ENCODE results near the gene IGBP1.
"Not testable (repeated sequence)": the region's sequence is repeated elsewhere in the genome, so short reads cannot be mapped to it uniquely, and the experiment has no call there.

The IGBP1 gene

DNA sequence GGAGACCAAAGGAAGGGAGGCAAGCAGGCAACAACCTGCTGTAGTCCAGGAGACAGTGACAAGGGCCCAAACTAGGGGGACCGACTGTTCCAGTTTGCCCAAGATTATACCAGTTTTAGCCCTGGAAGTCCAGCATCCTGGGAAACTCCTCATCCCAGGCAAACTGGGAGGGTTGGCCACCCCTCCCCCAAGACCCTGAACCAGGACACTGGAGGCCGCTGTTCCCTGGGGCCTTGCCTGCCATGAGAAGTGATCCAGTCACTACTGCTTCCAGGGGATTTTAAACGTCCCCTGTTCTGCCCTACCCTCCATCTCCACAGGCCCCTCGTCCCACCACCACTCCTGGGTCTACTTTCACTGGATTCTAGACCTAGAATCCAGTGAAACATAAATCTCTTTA lies 39.7 kb downstream of the IGBP1 start:
- no peaks in the 10 kb centered on the region for H3K9me3 ChIP-seq (ENCODE audit: low read length)
- peaks cover 26% of the 10 kb centered on the region for H3K4me1 ChIP-seq (ENCODE audit: insufficient read depth, low read length)
- no peak overlapping the region for H3K4me3 ChIP-seq (ENCODE audit: low read length)
- no peak overlapping the region for H2AFZ ChIP-seq (ENCODE audit: low read depth, low read length)
- no peaks in the 10 kb centered on the region for H3K27me3 ChIP-seq (ENCODE audit: insufficient read depth, low read length)
- no peaks in the 10 kb centered on the region for H3K36me3 ChIP-seq (ENCODE audit: insufficient read depth, low read length)

DNA sequence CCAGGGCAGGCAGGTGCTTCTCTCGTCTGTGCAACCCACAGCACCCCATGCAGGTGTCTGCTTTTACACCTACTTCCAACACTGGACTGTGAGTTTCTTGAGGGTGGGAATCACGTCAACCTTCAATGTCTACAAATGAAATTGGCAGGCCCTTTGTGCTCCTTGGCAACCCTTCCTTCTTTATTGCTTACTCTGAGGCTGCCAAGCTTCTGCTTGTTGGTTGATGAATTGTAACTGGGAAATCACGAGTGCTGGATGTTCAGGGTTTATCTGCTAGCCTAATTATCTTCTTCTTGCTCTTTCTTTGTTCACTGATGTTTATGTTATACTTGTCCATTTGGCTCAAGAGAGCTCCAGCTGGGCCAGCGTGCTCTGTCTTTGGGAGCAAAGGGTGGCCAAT lies 41.5 kb downstream of the IGBP1 start:
- no peaks in the 10 kb centered on the region for H3K9me3 ChIP-seq (ENCODE audit: low read length)
- H3K4me1 ChIP-seq (ENCODE audit: insufficient read depth, low read length), result peaks cover 24% of the 10 kb centered on the region
- no peaks in the 10 kb centered on the region for H3K27me3 ChIP-seq (ENCODE audit: insufficient read depth, low read length)
- H3K4me3 ChIP-seq (ENCODE audit: low read length), result no peak overlapping the region
- no peak overlapping the region for H2AFZ ChIP-seq (ENCODE audit: low read depth, low read length)
- no peaks in the 10 kb centered on the region for H3K36me3 ChIP-seq (ENCODE audit: insufficient read depth, low read length)

- Histone ChIP-seq H3K9me3 (ENCODE audit: low read length) (no peaks in the 10 kb centered on the region), H3K4me3 (ENCODE audit: low read length) (no peak overlapping the region), H3K36me3 (ENCODE audit: insufficient read depth, low read length) (no peaks in the 10 kb centered on the region), H3K4me1 (ENCODE audit: insufficient read depth, low read length) (peaks cover 24% of the 10 kb centered on the region), H2AFZ (ENCODE audit: low read depth, low read length) (no peak overlapping the region), H3K27me3 (ENCODE audit: insufficient read depth, low read length) (no peaks in the 10 kb centered on the region)
Measured at GRCh38 chrX:70175338-70175737, 42.1 kb downstream of the IGBP1 start.

- no peak within 1 kb of the TSS for H3K4me3 ChIP-seq (ENCODE audit: low read length)
- H3K9me3 ChIP-seq (ENCODE audit: low read length), result no peaks in the 10 kb centered on the region
- no peaks in the 10 kb centered on the region for H3K36me3 ChIP-seq (ENCODE audit: insufficient read depth, low read length)
Measured at GRCh38 chrX:70176938-70177533, 43.8 kb downstream of the IGBP1 start, which contains the start of gene DGAT2L6. TSS of gene DGAT2L6 (plus strand) at chrX:70177483. CDS start at chrX:70177583, 100 bp downstream.

GRCh38 chrX:70183091-70183490 lies 49.8 kb downstream of the IGBP1 start:
- peaks cover 4% of the 10 kb centered on the region for H3K27me3 ChIP-seq (ENCODE audit: insufficient read depth, low read length)
- H3K4me3 ChIP-seq (ENCODE audit: low read length), result no peak overlapping the region
- H3K4me1 ChIP-seq (ENCODE audit: insufficient read depth, low read length), result no peaks in the 10 kb centered on the region
- H2AFZ ChIP-seq (ENCODE audit: low read depth, low read length), result no peak overlapping the region
- H3K9me3 ChIP-seq (ENCODE audit: low read length), result no peaks in the 10 kb centered on the region
- no peaks in the 10 kb centered on the region for H3K36me3 ChIP-seq (ENCODE audit: insufficient read depth, low read length)

More at GRCh38 chrX:70176938-70177533, 43.8 kb downstream of the IGBP1 start, which contains the start of gene DGAT2L6:
- H3K4me1 ChIP-seq (ENCODE audit: insufficient read depth, low read length), result peaks cover 14% of the 10 kb centered on the region
- no peak within 1 kb of the TSS for H2AFZ ChIP-seq (ENCODE audit: low read depth, low read length)
- H3K27me3 ChIP-seq (ENCODE audit: insufficient read depth, low read length), result no peaks in the 10 kb centered on the region

DNA sequence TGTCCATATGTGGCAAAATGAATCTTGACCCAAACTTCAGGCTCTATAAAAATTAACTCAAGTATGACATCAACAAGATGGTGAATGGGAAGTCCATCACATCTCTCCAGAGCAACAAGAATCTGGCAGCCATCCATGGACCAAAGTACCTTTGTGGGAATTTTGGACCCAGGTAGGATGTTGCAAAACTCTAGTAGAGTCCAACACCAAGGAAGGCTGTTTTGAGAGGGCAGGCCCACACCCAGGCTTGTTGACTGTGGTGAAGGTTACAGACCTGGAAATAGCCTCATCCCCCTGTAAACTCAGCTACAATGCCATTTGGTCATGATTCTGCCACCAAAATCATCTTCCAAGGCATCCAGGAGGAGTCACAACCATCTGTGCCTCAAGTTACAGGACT lies 57.0 kb downstream of the IGBP1 start:
- H3K27me3 ChIP-seq (ENCODE audit: insufficient read depth, low read length), result peaks cover 3% of the 10 kb centered on the region

DNA sequence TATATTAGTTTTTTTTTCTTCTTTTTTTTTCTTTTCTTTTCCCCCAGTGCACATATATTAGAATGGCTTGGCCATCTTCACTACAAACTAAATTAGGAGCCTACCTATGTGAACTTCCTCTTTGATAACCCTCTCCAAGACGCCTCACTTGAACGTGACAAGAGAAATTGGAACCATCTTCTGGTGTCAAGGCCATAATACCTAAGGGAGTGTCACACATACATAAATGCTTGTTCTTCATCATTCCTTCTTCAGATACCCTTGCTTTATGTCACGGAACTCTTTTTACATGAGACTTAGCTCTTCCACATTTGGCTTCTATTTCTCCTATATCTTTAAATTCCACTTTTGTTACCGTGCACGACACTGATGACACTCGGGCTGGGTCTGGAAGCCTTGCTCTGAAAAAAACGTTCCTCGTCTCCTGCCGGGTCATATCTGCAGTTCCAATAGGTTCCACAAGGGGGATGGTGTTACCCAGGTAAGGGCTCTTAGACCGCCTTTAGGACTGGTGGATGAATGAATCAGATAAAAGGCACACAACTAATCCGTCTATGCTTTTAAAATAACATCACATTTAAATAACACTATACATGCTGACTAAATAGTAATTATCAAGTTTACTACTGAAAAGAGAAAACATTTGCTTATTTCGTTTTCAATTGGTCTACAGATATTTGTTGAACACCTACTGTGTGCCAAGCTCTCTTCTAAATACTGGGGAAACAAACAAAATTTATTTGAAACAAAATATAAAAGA lies 63.9 kb downstream of the IGBP1 start:
- Histone ChIP-seq H2AFZ (ENCODE audit: low read depth, low read length) (no peak overlapping the region), H3K4me1 (ENCODE audit: insufficient read depth, low read length) (no peaks in the 10 kb centered on the region), H3K4me3 (ENCODE audit: low read length) (no peak overlapping the region), H3K9me3 (ENCODE audit: low read length) (no peaks in the 10 kb centered on the region), H3K27me3 (ENCODE audit: insufficient read depth, low read length) (no peaks in the 10 kb centered on the region), H3K36me3 (ENCODE audit: insufficient read depth, low read length) (no peaks in the 10 kb centered on the region)

More for the DNA sequence above, 57.0 kb downstream of the IGBP1 start:
- no peak overlapping the region for H3K4me3 ChIP-seq (ENCODE audit: low read length)
- no peaks in the 10 kb centered on the region for H3K36me3 ChIP-seq (ENCODE audit: insufficient read depth, low read length)
- H2AFZ ChIP-seq (ENCODE audit: low read depth, low read length), result no peak overlapping the region
- H3K9me3 ChIP-seq (ENCODE audit: low read length), result no peaks in the 10 kb centered on the region
- no peaks in the 10 kb centered on the region for H3K4me1 ChIP-seq (ENCODE audit: insufficient read depth, low read length)

DNA sequence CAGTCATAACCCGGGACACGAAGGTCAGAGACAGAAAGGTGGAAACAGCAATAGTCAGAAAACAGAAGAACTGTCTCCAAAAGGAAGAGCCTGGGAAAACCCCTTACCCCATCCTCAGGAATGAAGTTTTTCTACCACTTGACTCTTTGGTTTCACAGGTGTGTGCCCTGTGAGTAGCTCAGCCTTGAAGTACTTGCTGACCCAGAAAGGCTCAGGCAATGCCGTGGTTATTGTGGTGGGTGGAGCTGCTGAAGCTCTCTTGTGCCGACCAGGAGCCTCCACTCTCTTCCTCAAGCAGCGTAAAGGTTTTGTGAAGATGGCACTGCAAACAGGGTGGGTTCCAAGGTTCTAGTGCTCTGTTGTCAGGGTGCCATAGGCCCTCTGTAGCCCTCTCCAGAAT lies 68.5 kb downstream of the IGBP1 start:
- Histone ChIP-seq H3K36me3 (ENCODE audit: insufficient read depth, low read length) (no peaks in the 10 kb centered on the region), H3K4me1 (ENCODE audit: insufficient read depth, low read length) (no peaks in the 10 kb centered on the region), H3K9me3 (ENCODE audit: low read length) (no peaks in the 10 kb centered on the region), H2AFZ (ENCODE audit: low read depth, low read length) (no peak overlapping the region), H3K4me3 (ENCODE audit: low read length) (no peak overlapping the region), H3K27me3 (ENCODE audit: insufficient read depth, low read length) (peaks cover 4% of the 10 kb centered on the region)

DNA sequence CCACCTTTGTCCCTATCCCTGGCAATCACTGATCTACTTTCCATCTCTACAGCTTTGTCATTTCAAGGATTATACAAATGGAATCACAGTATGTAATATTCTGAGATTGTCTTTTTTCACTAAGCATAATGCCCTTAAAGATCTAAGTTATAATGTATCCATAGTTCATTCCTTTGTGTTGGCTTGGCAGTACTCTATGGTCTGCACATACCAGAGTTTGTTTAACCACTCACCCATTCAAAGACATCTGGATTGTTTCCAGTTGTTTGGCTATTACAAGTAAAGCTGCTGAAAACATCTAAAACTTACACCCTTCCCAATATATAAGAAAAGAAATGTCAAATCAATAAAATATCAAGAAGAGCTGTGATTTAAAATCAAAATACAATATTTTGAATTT lies 75.2 kb downstream of the IGBP1 start:
- H3K4me1 ChIP-seq (ENCODE audit: insufficient read depth, low read length), result no peaks in the 10 kb centered on the region
- H2AFZ ChIP-seq (ENCODE audit: low read depth, low read length), result no peak overlapping the region
- no peaks in the 10 kb centered on the region for H3K27me3 ChIP-seq (ENCODE audit: insufficient read depth, low read length)
- no peak overlapping the region for H3K4me3 ChIP-seq (ENCODE audit: low read length)
- no peaks in the 10 kb centered on the region for H3K9me3 ChIP-seq (ENCODE audit: low read length)
- no peaks in the 10 kb centered on the region for H3K36me3 ChIP-seq (ENCODE audit: insufficient read depth, low read length)

GRCh38 chrX:70209570-70209969 lies 76.3 kb downstream of the IGBP1 start:
- not testable (repeated sequence) for H3K36me3 ChIP-seq (ENCODE audit: insufficient read depth, low read length); H3K4me1 ChIP-seq (ENCODE audit: insufficient read depth, low read length); H3K27me3 ChIP-seq (ENCODE audit: insufficient read depth, low read length); H3K4me3 ChIP-seq (ENCODE audit: low read length); H2AFZ ChIP-seq (ENCODE audit: low read depth, low read length); H3K9me3 ChIP-seq (ENCODE audit: low read length)

Measured in neuron (in vitro differentiated cells).